ENCODE results near the gene UBE2D3. TPM values are rescaled to one million over a fixed set of nuclear protein-coding genes. Genes with fewer than 3 reads are reported as not detected.

Gene UBE2D3
- total RNA-seq, 6 experiments from 2014 or later, result 325 to 396 (median 359) TPM

- Mint-ChIP-seq H3K27me3 (ENCODE audit: insufficient read depth) (peaks cover 1% of the 10 kb centered on the region; the same call in 1 of the 2 replicates), H3K36me3 (ENCODE audit: low read depth) (peaks cover 71% of the 10 kb centered on the region), H3K9me3 (no peaks in the 10 kb centered on the region), H3K27ac (peak overlapping the region; percentile 26; the same call in 1 of the 2 replicates), H3K4me1 (ENCODE audit: low read depth) (peaks cover 77% of the 10 kb centered on the region), H3K4me3 (no peak overlapping the region)
- TF ChIP-seq CTCF (IDR thresholded peaks at IDR 0.05), result no peak
- DNase-seq, result no peak
These were observed 20.0 kb downstream of the UBE2D3 start for GRCh38 chr4:102807345-102807744.

- H3K36me3 Mint-ChIP-seq (ENCODE audit: low read depth), result peaks cover 58% of the 10 kb centered on the region
- H3K9me3 Mint-ChIP-seq, result no peaks in the 10 kb centered on the region
- no peak overlapping the region for H3K27ac Mint-ChIP-seq
- no peak for DNase-seq
- peaks cover 55% of the 10 kb centered on the region for H3K4me1 Mint-ChIP-seq (ENCODE audit: low read depth)
- H3K4me3 Mint-ChIP-seq, result no peak overlapping the region
- no peak for TF ChIP-seq CTCF (IDR thresholded peaks at IDR 0.05)
- no peaks in the 10 kb centered on the region for H3K27me3 Mint-ChIP-seq (ENCODE audit: insufficient read depth)
These were observed 27.5 kb downstream of the UBE2D3 start for GRCh38 chr4:102799816-102800215.

GRCh38 chr4:102794999-102795398 lies 32.4 kb downstream of the UBE2D3 start:
- TF ChIP-seq CTCF (IDR thresholded peaks at IDR 0.05), result no peak
- Mint-ChIP-seq H3K4me1 (ENCODE audit: low read depth) (peaks cover 60% of the 10 kb centered on the region), H3K36me3 (ENCODE audit: low read depth) (peaks cover 73% of the 10 kb centered on the region), H3K27ac (peak overlapping the region; percentile 26; the same call in 1 of the 2 replicates), H3K9me3 (no peaks in the 10 kb centered on the region), H3K27me3 (ENCODE audit: insufficient read depth) (peaks cover 2% of the 10 kb centered on the region; the same call in 1 of the 2 replicates), H3K4me3 (no peak overlapping the region)
- no peak for DNase-seq

GRCh38 chr4:102792361-102792936 lies 34.9 kb downstream of the UBE2D3 start:
- TF ChIP-seq CTCF (IDR thresholded peaks at IDR 0.05), result no peak
- Mint-ChIP-seq H3K27me3 (ENCODE audit: insufficient read depth) (peaks cover 7% of the 10 kb centered on the region), H3K27ac (no peak overlapping the region)

GRCh38 chr4:102791318-102791835 lies 36.0 kb downstream of the UBE2D3 start:
- Mint-ChIP-seq H3K27me3 (ENCODE audit: insufficient read depth) (peaks cover 7% of the 10 kb centered on the region), H3K4me3 (no peak overlapping the region; the same call in 1 of the 2 replicates), H3K4me1 (ENCODE audit: low read depth) (peaks cover 55% of the 10 kb centered on the region), H3K36me3 (ENCODE audit: low read depth) (peaks cover 51% of the 10 kb centered on the region), H3K9me3 (peaks cover 7% of the 10 kb centered on the region; the same call in 1 of the 2 replicates), H3K27ac (peak overlapping the region; percentile 51; the same call in 1 of the 2 replicates)
- no peak for DNase-seq
- no peak for TF ChIP-seq CTCF (IDR thresholded peaks at IDR 0.05)

More at GRCh38 chr4:102792361-102792936, 34.9 kb downstream of the UBE2D3 start:
- no peak overlapping the region for H3K4me3 Mint-ChIP-seq
- peaks cover 60% of the 10 kb centered on the region for H3K36me3 Mint-ChIP-seq (ENCODE audit: low read depth)
- H3K4me1 Mint-ChIP-seq (ENCODE audit: low read depth), result peaks cover 61% of the 10 kb centered on the region
- DNase-seq, result no peak
- H3K9me3 Mint-ChIP-seq, result peaks cover 7% of the 10 kb centered on the region; the same call in 1 of the 2 replicates
